ENCODE results near the gene HOXA13. TPM values are rescaled to one million over a fixed set of nuclear protein-coding genes. Genes with fewer than 3 reads are reported as not detected.

Gene HOXA13
- total and polyA plus RNA-seq, 2 experiments from 2014 or later = not detected

DNA sequence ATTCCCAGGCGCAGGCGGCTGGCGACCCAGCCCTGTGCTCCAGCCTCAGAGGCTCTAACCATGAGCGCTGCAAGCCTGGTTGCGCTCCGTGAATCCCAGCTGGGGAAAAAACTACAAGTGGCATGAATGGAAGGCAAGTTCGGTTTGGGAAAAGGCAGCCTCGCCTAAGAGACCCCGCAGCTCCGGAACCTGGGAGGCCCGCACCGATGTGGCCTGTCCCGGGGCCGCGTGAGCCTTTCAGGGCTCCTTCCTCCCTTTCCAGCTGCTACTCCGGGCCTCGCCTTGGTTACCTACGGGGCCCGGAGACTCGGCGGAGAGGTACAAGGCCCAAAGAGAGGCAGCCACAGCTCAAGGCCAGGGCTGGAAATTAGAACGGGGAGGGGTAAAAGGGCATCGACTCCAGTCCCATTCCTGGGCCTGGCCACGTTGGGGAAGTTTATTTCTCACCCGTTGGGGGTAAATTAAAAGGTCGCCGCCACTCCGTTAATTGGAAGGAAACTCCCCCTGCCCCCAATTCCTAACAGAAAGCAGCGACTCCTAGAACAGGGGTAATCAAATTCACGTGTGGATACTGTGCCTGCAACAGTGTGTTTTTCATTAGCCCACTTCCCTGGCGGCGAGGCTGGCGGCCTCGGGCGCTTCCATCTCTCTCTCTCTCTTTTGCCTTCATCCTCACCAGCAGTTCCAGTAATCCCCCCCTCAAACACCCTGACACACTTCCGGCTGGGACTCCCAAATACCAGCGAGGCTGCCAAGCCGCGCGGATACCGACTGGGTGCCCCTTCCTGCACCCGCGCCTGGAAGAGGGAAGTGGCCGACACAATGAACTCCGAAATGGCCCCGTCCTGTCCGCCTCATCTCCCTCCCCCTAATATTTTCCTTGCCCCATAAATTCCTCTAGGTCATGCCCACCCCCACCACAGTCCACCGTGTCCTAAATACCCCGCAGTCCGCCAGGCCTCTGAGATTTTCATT, 33.1 kb downstream of the HOXA13 start:
- no peaks in the 10 kb centered on the region for H3K9me2 ChIP-seq (ENCODE audit: insufficient read depth)
- no peaks in the 10 kb centered on the region; the same call in 1 of the 2 replicates for H3K36me3 ChIP-seq (ENCODE audit: insufficient read depth)
- no peak overlapping the region for H3K4me3 ChIP-seq
- no peaks in the 10 kb centered on the region for H3K79me2 ChIP-seq (replicated peaks; ENCODE audit: insufficient read depth)
- no peak overlapping the region for H2AFZ ChIP-seq
- peaks cover 59% of the 10 kb centered on the region for H4K20me1 ChIP-seq (replicated peaks; ENCODE audit: insufficient read depth)
- peaks cover 38% of the 10 kb centered on the region for H3F3A ChIP-seq (replicated peaks; ENCODE audit: low read depth)
- peaks cover 16% of the 10 kb centered on the region; the same call in 2 of the 3 replicates for H3K9me3 Mint-ChIP-seq
- H3K4me2 ChIP-seq = no peak overlapping the region
- peaks cover 100% of the 10 kb centered on the region for H3K27me3 Mint-ChIP-seq (ENCODE audit: insufficient read depth, low read depth, poor library complexity)
- no peak for ATAC-seq
- no peak overlapping the region for H3K27ac ChIP-seq (ENCODE audit: low read depth)
- H3K36me3 Mint-ChIP-seq (ENCODE audit: low read depth) = no peaks in the 10 kb centered on the region; the same call in 2 of the 3 replicates
- peaks cover 100% of the 10 kb centered on the region for H3K27me3 ChIP-seq (ENCODE audit: insufficient read depth)
- peak; percentile 53 for DNase-seq (ENCODE audit: low spot score)
- TF ChIP-seq EZH2 (IDR thresholded peaks at IDR 0.05; ENCODE audit: low read depth, unreplicated experiment) (peak; percentile 95), CREB1 (CRISPR knock-in tag; IDR thresholded peaks at IDR 0.05; ENCODE audit: low read depth) (no peak), STAT1 (IDR thresholded peaks at IDR 0.05; ENCODE audit: unreplicated experiment) (no peak), EZH2phosphoT487 (IDR thresholded peaks at IDR 0.05; ENCODE audit: unreplicated experiment) (peak; percentile 27)
- TF ChIP-seq, protein P1, sequence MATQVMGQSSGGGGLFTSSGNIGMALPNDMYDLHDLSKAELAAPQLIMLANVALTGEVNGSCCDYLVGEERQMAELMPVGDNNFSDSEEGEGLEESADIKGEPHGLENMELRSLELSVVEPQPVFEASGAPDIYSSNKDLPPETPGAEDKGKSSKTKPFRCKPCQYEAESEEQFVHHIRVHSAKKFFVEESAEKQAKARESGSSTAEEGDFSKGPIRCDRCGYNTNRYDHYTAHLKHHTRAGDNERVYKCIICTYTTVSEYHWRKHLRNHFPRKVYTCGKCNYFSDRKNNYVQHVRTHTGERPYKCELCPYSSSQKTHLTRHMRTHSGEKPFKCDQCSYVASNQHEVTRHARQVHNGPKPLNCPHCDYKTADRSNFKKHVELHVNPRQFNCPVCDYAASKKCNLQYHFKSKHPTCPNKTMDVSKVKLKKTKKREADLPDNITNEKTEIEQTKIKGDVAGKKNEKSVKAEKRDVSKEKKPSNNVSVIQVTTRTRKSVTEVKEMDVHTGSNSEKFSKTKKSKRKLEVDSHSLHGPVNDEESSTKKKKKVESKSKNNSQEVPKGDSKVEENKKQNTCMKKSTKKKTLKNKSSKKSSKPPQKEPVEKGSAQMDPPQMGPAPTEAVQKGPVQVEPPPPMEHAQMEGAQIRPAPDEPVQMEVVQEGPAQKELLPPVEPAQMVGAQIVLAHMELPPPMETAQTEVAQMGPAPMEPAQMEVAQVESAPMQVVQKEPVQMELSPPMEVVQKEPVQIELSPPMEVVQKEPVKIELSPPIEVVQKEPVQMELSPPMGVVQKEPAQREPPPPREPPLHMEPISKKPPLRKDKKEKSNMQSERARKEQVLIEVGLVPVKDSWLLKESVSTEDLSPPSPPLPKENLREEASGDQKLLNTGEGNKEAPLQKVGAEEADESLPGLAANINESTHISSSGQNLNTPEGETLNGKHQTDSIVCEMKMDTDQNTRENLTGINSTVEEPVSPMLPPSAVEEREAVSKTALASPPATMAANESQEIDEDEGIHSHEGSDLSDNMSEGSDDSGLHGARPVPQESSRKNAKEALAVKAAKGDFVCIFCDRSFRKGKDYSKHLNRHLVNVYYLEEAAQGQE (IDR thresholded peaks at IDR 0.05; ENCODE audit: unreplicated experiment) = no peak
- TF ChIP-seq, protein P2, sequence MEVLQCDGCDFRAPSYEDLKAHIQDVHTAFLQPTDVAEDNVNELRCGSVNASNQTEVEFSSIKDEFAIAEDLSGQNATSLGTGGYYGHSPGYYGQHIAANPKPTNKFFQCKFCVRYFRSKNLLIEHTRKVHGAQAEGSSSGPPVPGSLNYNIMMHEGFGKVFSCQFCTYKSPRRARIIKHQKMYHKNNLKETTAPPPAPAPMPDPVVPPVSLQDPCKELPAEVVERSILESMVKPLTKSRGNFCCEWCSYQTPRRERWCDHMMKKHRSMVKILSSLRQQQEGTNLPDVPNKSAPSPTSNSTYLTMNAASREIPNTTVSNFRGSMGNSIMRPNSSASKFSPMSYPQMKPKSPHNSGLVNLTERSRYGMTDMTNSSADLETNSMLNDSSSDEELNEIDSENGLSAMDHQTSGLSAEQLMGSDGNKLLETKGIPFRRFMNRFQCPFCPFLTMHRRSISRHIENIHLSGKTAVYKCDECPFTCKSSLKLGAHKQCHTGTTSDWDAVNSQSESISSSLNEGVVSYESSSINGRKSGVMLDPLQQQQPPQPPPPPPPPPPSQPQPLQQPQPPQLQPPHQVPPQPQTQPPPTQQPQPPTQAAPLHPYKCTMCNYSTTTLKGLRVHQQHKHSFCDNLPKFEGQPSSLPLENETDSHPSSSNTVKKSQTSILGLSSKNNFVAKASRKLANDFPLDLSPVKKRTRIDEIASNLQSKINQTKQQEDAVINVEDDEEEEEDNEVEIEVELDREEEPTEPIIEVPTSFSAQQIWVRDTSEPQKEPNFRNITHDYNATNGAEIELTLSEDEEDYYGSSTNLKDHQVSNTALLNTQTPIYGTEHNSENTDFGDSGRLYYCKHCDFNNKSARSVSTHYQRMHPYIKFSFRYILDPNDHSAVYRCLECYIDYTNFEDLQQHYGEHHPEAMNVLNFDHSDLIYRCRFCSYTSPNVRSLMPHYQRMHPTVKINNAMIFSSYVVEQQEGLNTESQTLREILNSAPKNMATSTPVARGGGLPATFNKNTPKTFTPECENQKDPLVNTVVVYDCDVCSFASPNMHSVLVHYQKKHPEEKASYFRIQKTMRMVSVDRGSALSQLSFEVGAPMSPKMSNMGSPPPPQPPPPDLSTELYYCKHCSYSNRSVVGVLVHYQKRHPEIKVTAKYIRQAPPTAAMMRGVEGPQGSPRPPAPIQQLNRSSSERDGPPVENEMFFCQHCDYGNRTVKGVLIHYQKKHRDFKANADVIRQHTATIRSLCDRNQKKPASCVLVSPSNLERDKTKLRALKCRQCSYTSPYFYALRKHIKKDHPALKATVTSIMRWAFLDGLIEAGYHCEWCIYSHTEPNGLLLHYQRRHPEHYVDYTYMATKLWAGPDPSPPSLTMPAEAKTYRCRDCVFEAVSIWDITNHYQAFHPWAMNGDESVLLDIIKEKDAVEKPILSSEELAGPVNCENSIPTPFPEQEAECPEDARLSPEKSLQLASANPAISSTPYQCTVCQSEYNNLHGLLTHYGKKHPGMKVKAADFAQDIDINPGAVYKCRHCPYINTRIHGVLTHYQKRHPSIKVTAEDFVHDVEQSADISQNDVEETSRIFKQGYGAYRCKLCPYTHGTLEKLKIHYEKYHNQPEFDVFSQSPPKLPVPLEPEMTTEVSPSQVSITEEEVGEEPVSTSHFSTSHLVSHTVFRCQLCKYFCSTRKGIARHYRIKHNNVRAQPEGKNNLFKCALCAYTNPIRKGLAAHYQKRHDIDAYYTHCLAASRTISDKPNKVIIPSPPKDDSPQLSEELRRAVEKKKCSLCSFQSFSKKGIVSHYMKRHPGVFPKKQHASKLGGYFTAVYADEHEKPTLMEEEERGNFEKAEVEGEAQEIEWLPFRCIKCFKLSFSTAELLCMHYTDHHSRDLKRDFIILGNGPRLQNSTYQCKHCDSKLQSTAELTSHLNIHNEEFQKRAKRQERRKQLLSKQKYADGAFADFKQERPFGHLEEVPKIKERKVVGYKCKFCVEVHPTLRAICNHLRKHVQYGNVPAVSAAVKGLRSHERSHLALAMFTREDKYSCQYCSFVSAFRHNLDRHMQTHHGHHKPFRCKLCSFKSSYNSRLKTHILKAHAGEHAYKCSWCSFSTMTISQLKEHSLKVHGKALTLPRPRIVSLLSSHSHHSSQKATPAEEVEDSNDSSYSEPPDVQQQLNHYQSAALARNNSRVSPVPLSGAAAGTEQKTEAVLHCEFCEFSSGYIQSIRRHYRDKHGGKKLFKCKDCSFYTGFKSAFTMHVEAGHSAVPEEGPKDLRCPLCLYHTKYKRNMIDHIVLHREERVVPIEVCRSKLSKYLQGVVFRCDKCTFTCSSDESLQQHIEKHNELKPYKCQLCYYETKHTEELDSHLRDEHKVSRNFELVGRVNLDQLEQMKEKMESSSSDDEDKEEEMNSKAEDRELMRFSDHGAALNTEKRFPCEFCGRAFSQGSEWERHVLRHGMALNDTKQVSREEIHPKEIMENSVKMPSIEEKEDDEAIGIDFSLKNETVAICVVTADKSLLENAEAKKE (CRISPR knock-in tag; IDR thresholded peaks at IDR 0.05) = no peak
- TF ChIP-seq, protein P3, sequence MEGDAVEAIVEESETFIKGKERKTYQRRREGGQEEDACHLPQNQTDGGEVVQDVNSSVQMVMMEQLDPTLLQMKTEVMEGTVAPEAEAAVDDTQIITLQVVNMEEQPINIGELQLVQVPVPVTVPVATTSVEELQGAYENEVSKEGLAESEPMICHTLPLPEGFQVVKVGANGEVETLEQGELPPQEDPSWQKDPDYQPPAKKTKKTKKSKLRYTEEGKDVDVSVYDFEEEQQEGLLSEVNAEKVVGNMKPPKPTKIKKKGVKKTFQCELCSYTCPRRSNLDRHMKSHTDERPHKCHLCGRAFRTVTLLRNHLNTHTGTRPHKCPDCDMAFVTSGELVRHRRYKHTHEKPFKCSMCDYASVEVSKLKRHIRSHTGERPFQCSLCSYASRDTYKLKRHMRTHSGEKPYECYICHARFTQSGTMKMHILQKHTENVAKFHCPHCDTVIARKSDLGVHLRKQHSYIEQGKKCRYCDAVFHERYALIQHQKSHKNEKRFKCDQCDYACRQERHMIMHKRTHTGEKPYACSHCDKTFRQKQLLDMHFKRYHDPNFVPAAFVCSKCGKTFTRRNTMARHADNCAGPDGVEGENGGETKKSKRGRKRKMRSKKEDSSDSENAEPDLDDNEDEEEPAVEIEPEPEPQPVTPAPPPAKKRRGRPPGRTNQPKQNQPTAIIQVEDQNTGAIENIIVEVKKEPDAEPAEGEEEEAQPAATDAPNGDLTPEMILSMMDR (conservative IDR thresholded peaks at IDR 0.05; ENCODE audit: low read depth in 2 of 2) = no peak
- no peak overlapping the region for H3K27ac Mint-ChIP-seq
- H3K4me1 Mint-ChIP-seq = peaks cover 13% of the 10 kb centered on the region
- H3K4me1 ChIP-seq (ENCODE audit: insufficient read depth) = peaks cover 4% of the 10 kb centered on the region
- no peak overlapping the region for H3K4me3 Mint-ChIP-seq

Measured in GM23338 (cell line).